HepG2 (cell line): ENCODE measurements around the gene THSD4. TPM values are rescaled to one million over a fixed set of nuclear protein-coding genes. Genes with fewer than 3 reads are reported as not detected.

Experiments
- ATAC-seq: fragments of 200-7000 bp; cut with Tn5 transposase; 3 replicates; pipeline ENCODE4 v1.9.1; 2020; ENCODE audit warnings: mild to moderate bottlenecking, moderate library complexity
- BruUV-seq: library from RNA; stranded (reverse); fragments of 400-500 nt; replicated peaks from 2 replicates; lab custom pipeline; 2021; lab: Mats Ljungman, UMichigan
- CTCF ChIA-PET: fragments of 300-600 bp; formaldehyde crosslinking; extraction: SDS; loops from one replicate; lab custom pipeline; 2021; ENCODE audit warnings: low total read pairs, inconsistent platforms, low intra/inter-chr PET ratio; lab: Yijun Ruan, JAX
- POLR2A ChIA-PET: fragments of 350-600 bp; sonication (Branson Sonifier 250); formaldehyde crosslinking; loops from one replicate; lab custom pipeline; 2020; ENCODE audit warnings: antibody characterized with exemption, inconsistent platforms; lab: Yijun Ruan, JAX
- DNase-seq: peaks from one replicate; pipeline ENCODE4 v3.0.0-alpha.2; 2015; ENCODE audit warnings: low spot score
- FAIRE-seq: peaks from 3 replicates; lab custom pipeline; 2011; peaks lifted over from hg19 to GRCh38; lab: Jason Lieb, UNC
- H2AFZ ChIP-seq: one replicate; pipeline ENCODE4 v1.6.1; 2011; ENCODE audit warnings: low read length, inconsistent platforms
- H3K27ac ChIP-seq: fragments of 300-600 bp; 3 replicates; pipeline ENCODE4 v1.8.0; 2011; ENCODE audit warnings: mixed run types, mild to moderate bottlenecking, mixed read lengths, low read length, inconsistent platforms; ENCODE audit not compliant: insufficient read depth; ENCODE audit errors: extremely low read length
- H3K27me3 ChIP-seq, 2 experiments: fragments of 200-600 bp in 1 of 2; 2 replicates in 1 of 2; 3 replicates in 1 of 2; pipeline versions ENCODE4 v1.6.0 to v1.8.0; 2011; ENCODE audit warnings: low read length in 2 of 2, mild to moderate bottlenecking in 2 of 2, moderate library complexity in 2 of 2, inconsistent platforms in 1 of 2; ENCODE audit not compliant: insufficient read depth in 2 of 2, control insufficient read depth in 1 of 2
- H3K36me3 ChIP-seq, 2 experiments: fragments of 200-600 bp in 1 of 2; replicated peaks in 1 of 2; 2 replicates in 1 of 2; 3 replicates in 1 of 2; pipeline versions ENCODE4 v1.5.1 to v1.8.0; 2011; ENCODE audit warnings: low read length in 2 of 2, inconsistent platforms in 1 of 2; ENCODE audit not compliant: insufficient read depth in 2 of 2, control insufficient read depth in 1 of 2
- H3K4me1 ChIP-seq: 2 replicates; pipeline ENCODE4 v1.5.1; 2012; ENCODE audit warnings: low read length, inconsistent platforms; ENCODE audit not compliant: insufficient read depth
- H3K4me2 ChIP-seq: 2 replicates; pipeline ENCODE4 v1.6.0; 2011; ENCODE audit warnings: low read depth, low read length, inconsistent platforms
- H3K4me3 ChIP-seq, 3 experiments: fragments of 200-600 bp in 1 of 3; sonication (generic), shearing (Covaris generic) in 1 of 3; replicated peaks in 1 of 3; 2 replicates each; pipeline ENCODE4 v1.5.1; 2011 to 2016; ENCODE audit warnings: low read length in 3 of 3, inconsistent platforms in 2 of 3, low read depth in 2 of 3, mild to moderate bottlenecking in 2 of 3, control low read depth in 1 of 3, mixed read lengths in 1 of 3; ENCODE audit not compliant: insufficient read depth in 1 of 3
- H3K79me2 ChIP-seq: one replicate; pipeline ENCODE4 v1.6.1; 2011; ENCODE audit warnings: low read length, inconsistent platforms; ENCODE audit not compliant: insufficient read depth
- H3K9ac ChIP-seq: 2 replicates; pipeline ENCODE4 v1.6.0; 2011; ENCODE audit warnings: mild to moderate bottlenecking, low read depth, low read length, inconsistent platforms; ENCODE audit not compliant: insufficient read depth
- H3K9me3 ChIP-seq: 2 replicates; pipeline ENCODE4 v1.5.1; 2012; ENCODE audit warnings: mild to moderate bottlenecking, low read length
- H4K20me1 ChIP-seq: 2 replicates; pipeline ENCODE4 v1.6.0; 2011; ENCODE audit warnings: inconsistent platforms, mild to moderate bottlenecking, low read length, moderate library complexity; ENCODE audit not compliant: insufficient read depth
- FOXJ3 ChIP-seq: sonication (generic); formaldehyde crosslinking; IDR thresholded peaks from 2 replicates; pipeline ENCODE4 v1.4.0; 2020; ENCODE audit warnings: missing genetic modification reagents, mild to moderate bottlenecking, borderline replicate concordance
- HMGA1 ChIP-seq: sonication (generic); formaldehyde crosslinking; conservative IDR thresholded peaks from 2 replicates; pipeline ENCODE4 v1.4.0; 2020; ENCODE audit warnings: missing genetic modification reagents
- JDP2 ChIP-seq: sonication (generic); formaldehyde crosslinking; IDR thresholded peaks from 2 replicates; pipeline ENCODE4 v1.8.1; 2022; ENCODE audit warnings: missing genetic modification reagents, borderline replicate concordance
- PHF21A ChIP-seq: sonication (generic); formaldehyde crosslinking; IDR thresholded peaks from 2 replicates; pipeline ENCODE4 v1.5.0; 2020; ENCODE audit warnings: mild to moderate bottlenecking, missing genetic modification reagents
- SOX6 ChIP-seq, 2 experiments: fragments of 450-650 bp in 1 of 2; sonication (generic) in 1 of 2; formaldehyde crosslinking in 1 of 2; IDR thresholded peaks; 2 replicates each; pipeline versions ENCODE4 v1.4.0 to v1.6.1; 2017 to 2020; ENCODE audit warnings: antibody characterized with exemption in 1 of 2, mild to moderate bottlenecking in 1 of 2, missing genetic modification reagents in 1 of 2
- ZNF143 ChIP-seq: sonication (generic); formaldehyde crosslinking; IDR thresholded peaks from 2 replicates; pipeline ENCODE4 v1.4.0; 2020; ENCODE audit warnings: missing genetic modification reagents
- ZNF367 ChIP-seq: sonication (generic); formaldehyde crosslinking; IDR thresholded peaks from 2 replicates; pipeline ENCODE4 v1.4.0; 2020; ENCODE audit warnings: missing genetic modification reagents, borderline replicate concordance
- ZNF383 ChIP-seq: sonication (generic); formaldehyde crosslinking; IDR thresholded peaks from 2 replicates; pipeline ENCODE4 v1.4.0; 2020; ENCODE audit warnings: missing genetic modification reagents, mild to moderate bottlenecking, borderline replicate concordance
- ZNF609 ChIP-seq: sonication (generic); formaldehyde crosslinking; IDR thresholded peaks from 2 replicates; pipeline ENCODE4 v1.4.0; 2020; ENCODE audit warnings: mild to moderate bottlenecking, missing genetic modification reagents, borderline replicate concordance
- ZNF792 ChIP-seq: IDR thresholded peaks from 2 replicates; pipeline ENCODE4 v1.6.1; 2016
- WGBS: methylation state at CpG from one replicate; pipeline ENCODE4 v1.1.6; 2017; ENCODE audit warnings: low lambda C conversion rate; 5-methylcytosine and 5-hydroxymethylcytosine counted together
- in situ Hi-C: cut with HindIII; loops from 2 replicates; pipeline ENCODE4 v1.10.0; 2017; ENCODE audit warnings: low pct_unique_long_range_greater_than_20kb; ENCODE audit not compliant: extremely low pct_ligation_motif_present
- intact Hi-C: fragments of 100-400 bp; cut with micrococcal nuclease; formaldehyde crosslinking; loops from one replicate; pipeline ENCODE4 v1.10.0; 2022; ENCODE audit not compliant: unreplicated experiment
- polyA plus RNA-seq, 8 experiments: library from polyadenylated mRNA; depleted of rRNA in 3 of 8; stranded (reverse) in 7 of 8; unstranded in 1 of 8; fragments of >200 nt; fragmentation: Illumina TruSeq in 4 of 8; extraction: Trizol in 4 of 8; gene quantifications; 2 replicates each; pipeline versions ENCODE4 v1.2.1 to v1.2.3, GENCODE V29; 2011 to 2016; ENCODE audit warnings: low read depth in 4 of 8, missing spikeins in 1 of 8, mixed read lengths in 1 of 8; ENCODE audit not compliant: insufficient read depth in 1 of 8
- total RNA-seq, 5 experiments: library from RNA; depleted of rRNA; stranded (reverse); fragments of >200 nt; fragmentation: Illumina TruSeq; extraction: Trizol; gene quantifications; 2 replicates each; pipeline ENCODE4 v1.2.3, GENCODE V29; 2016; ENCODE audit warnings: low read depth in 1 of 5
- TF ChIP-seq, protein P1 (sequence below): sonication (generic); formaldehyde crosslinking; IDR thresholded peaks from 2 replicates; pipeline ENCODE4 v1.4.0; 2020; ENCODE audit warnings: mild to moderate bottlenecking, missing genetic modification reagents

The THSD4 gene
- total and polyA plus RNA-seq, 2 of the 13 experiments (the other 11 are each of a cell fraction or from before 2014, with no cell fraction given), result 0.07 to 0.21 TPM

DNA sequence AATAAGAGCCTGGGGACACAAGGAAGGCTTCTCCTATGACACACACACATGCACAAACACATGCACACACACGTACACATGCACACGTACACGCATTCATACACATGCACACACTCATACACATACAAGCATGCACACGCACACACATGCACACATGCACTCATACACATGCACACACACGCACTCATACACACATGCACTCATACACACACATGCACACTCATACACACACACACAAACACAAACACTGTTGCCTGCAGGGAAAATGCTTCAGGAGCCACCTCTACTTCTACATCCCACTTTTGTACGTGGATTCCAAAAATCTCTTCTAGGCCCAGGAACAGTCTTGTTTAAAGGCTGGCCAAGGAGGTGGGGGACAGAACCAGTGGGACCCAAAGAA lies 674.3 kb downstream of the THSD4 start (continued):
- TF ChIP-seq, protein P1, sequence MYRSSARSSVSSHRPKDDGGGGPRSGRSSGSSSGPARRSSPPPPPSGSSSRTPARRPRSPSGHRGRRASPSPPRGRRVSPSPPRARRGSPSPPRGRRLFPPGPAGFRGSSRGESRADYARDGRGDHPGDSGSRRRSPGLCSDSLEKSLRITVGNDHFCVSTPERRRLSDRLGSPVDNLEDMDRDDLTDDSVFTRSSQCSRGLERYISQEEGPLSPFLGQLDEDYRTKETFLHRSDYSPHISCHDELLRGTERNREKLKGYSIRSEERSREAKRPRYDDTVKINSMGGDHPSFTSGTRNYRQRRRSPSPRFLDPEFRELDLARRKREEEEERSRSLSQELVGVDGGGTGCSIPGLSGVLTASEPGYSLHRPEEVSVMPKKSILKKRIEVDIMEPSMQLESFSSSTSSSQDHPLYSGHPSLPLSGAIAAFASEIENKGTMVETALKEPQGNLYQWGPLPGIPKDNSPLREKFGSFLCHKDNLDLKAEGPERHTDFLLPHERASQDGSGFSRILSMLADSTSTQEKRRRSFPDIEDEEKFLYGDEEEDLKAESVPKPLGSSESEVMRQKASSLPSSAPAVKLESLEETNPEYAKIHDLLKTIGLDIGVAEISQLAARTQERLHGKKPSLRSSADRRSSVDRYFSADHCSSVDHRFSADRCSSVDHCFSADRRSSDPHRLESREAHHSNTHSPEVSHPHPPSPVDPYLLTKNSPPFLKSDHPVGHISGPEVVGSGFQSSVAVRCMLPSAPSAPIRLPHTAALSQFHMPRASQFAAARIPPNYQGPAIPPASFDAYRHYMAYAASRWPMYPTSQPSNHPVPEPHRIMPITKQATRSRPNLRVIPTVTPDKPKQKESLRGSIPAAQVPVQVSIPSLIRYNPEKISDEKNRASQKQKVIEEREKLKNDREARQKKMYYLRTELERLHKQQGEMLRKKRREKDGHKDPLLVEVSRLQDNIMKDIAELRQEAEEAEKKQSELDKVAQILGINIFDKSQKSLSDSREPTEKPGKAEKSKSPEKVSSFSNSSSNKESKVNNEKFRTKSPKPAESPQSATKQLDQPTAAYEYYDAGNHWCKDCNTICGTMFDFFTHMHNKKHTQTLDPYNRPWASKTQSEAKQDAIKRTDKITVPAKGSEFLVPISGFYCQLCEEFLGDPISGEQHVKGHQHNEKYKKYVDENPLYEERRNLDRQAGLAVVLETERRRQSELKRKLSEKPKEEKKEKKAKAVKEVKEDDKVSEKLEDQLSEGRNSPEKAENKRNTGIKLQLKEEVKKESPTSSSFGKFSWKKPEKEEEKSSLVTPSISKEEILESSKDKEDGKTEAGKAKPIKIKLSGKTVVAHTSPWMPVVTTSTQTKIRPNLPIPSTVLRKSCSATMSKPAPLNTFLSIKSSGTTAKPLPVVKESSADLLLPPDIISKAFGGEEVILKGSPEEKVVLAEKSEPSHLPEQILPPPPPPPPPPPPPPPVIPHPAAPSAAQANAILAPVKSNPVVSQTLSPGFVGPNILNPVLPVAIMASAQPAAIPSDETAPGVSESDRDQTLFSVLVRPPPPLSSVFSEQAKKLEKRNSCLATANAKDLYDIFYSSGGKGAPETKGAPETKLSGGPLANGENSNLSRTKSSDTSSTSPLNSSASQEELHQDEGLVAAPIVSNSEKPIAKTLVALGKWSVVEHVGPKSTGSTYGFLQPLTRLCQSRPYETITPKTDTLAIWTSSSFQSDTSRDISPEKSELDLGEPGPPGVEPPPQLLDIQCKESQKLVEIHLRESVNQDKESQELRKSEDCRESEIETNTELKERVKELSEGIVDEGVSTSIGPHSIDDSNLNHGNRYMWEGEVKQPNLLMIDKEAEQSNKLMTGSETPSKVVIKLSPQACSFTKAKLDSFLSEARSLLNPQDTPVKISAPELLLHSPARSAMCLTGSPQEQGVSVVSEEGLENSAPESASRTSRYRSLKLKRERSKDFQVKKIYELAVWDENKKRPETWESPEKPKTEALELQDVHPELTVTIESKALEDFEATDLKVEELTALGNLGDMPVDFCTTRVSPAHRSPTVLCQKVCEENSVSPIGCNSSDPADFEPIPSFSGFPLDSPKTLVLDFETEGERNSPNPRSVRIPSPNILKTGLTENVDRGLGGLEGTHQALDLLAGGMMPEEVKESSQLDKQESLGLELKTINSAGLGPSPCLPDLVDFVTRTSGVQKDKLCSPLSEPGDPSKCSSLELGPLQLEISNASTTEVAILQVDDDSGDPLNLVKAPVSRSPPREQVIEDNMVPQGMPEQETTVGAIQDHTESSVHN (CRISPR knock-in tag), result no peak
- TF ChIP-seq SOX6 (IDR thresholded peaks at IDR 0.05) (no peak), SOX6 (CRISPR knock-in tag; IDR thresholded peaks at IDR 0.05) (no peak)

- intact Hi-C loops (no loop called here), in situ Hi-C loops (no loop called here)
- H3K4me3 ChIP-seq, result no peak overlapping the region
- BruUV-seq, result no TSS peak
- POLR2A ChIA-PET, result no interaction called here
- H3K36me3 ChIP-seq, result no peaks in the 10 kb centered on the region
- H3K79me2 ChIP-seq, result no peaks in the 10 kb centered on the region
- FAIRE-seq (no peak), DNase-seq (no peak), ATAC-seq (no peak)
- CTCF ChIA-PET, result no interaction called here
- H3K9me3 ChIP-seq, result no peaks in the 10 kb centered on the region
- H3K27ac ChIP-seq, result no peak overlapping the region
- H3K4me2 ChIP-seq, result no peak overlapping the region
- H3K4me1 ChIP-seq, result peaks cover 11% of the 10 kb centered on the region; the same call in 1 of the 2 replicates
- H3K27me3 ChIP-seq, result peaks cover 0 to 18% of the 10 kb centered on the region in 2 experiments; a peak in 3 of 5 replicates
- H3K9ac ChIP-seq, result no peak overlapping the region
- no peaks in the 10 kb centered on the region for H4K20me1 ChIP-seq
- WGBS, result 41% methylated on average over 10 of the region's 10 CpGs
- no peak overlapping the region for H2AFZ ChIP-seq
- TF ChIP-seq ZNF609, result no peak
- no peak for TF ChIP-seq ZNF367 (CRISPR knock-in tag)
- no peak for TF ChIP-seq JDP2 (CRISPR knock-in tag)
- no peak for TF ChIP-seq FOXJ3
- no peak for TF ChIP-seq ZNF143 (CRISPR knock-in tag)
- no peak for TF ChIP-seq PHF21A (CRISPR knock-in tag)
- TF ChIP-seq ZNF383 (CRISPR knock-in tag), result no peak
- TF ChIP-seq ZNF792 (CRISPR knock-in tag), result no peak
- TF ChIP-seq HMGA1, result no peak
Measured at GRCh38 chr15:71790081-71790480, 674.8 kb downstream of the THSD4 start.
